IMR-90 (cell line): ENCODE measurements around the gene SYT8. TPM values are rescaled to one million over a fixed set of nuclear protein-coding genes. Genes with fewer than 3 reads are reported as not detected.

Experiments
- ATAC-seq: fragments of 200-7000 bp; cut with Tn5 transposase; 2 replicates; pipeline ENCODE4 v1.9.1; 2020; ENCODE audit warnings: low read depth, mild to moderate bottlenecking, moderate library complexity
- BruUV-seq: library from RNA; stranded (reverse); fragments of 400-500 nt; replicated peaks from 2 replicates; lab custom pipeline; 2021; lab: Mats Ljungman, UMichigan
- CTCF ChIA-PET: fragments of 300-600 bp; formaldehyde crosslinking; extraction: SDS; loops from one replicate; lab custom pipeline; 2021; ENCODE audit warnings: antibody characterized with exemption; lab: Yijun Ruan, JAX
- POLR2A ChIA-PET: fragments of 300-600 bp; sonication (Branson Sonifier 250); formaldehyde crosslinking; loops from one replicate; lab custom pipeline; 2022; ENCODE audit warnings: antibody characterized with exemption; ENCODE audit not compliant: unreplicated experiment; lab: Charles Lee
- DNase-seq: peaks from one replicate; pipeline ENCODE4 v3.0.0; 2013
- H2AFZ ChIP-seq: replicated peaks from 2 replicates; pipeline ENCODE3; 2013; ENCODE audit warnings: low read length, mild to moderate bottlenecking; ENCODE audit not compliant: poor library complexity
- H2AK5ac ChIP-seq: 2 replicates; pipeline ENCODE4 v1.6.1; 2013; ENCODE audit warnings: low read depth, low read length, inconsistent platforms
- H2AK9ac ChIP-seq: replicated peaks from 2 replicates; pipeline ENCODE3; 2013; ENCODE audit warnings: mild to moderate bottlenecking, low read depth, low read length, moderate library complexity; ENCODE audit not compliant: poor library complexity
- H2BK120ac ChIP-seq: 2 replicates; pipeline ENCODE4 v1.6.1; 2013; ENCODE audit warnings: low read depth, low read length, inconsistent platforms
- H2BK15ac ChIP-seq: 3 replicates; pipeline ENCODE4 v1.6.1; 2013; ENCODE audit warnings: low read depth, low read length, inconsistent platforms
- H2BK20ac ChIP-seq: 2 replicates; pipeline ENCODE4 v1.6.1; 2013; ENCODE audit warnings: low read depth, mild to moderate bottlenecking, inconsistent platforms, low read length, moderate library complexity
- H2BK5ac ChIP-seq: 2 replicates; pipeline ENCODE4 v1.6.1; 2013; ENCODE audit warnings: mild to moderate bottlenecking, low read depth, low read length, inconsistent platforms; ENCODE audit not compliant: poor library complexity, severe bottlenecking
- H3K14ac ChIP-seq: replicated peaks from 2 replicates; pipeline ENCODE4 v1.6.1; 2013; ENCODE audit warnings: low read depth, low read length, inconsistent platforms
- H3K18ac ChIP-seq: 2 replicates; pipeline ENCODE4 v1.6.1; 2013; ENCODE audit warnings: low read depth, low read length, control low read depth
- H3K23ac ChIP-seq: 2 replicates; pipeline ENCODE4 v1.6.1; 2013; ENCODE audit warnings: low read depth, low read length, inconsistent platforms
- H3K27ac ChIP-seq: 2 replicates; pipeline ENCODE4 v1.5.1; 2013; ENCODE audit warnings: mild to moderate bottlenecking, control low read depth, low read length; ENCODE audit not compliant: insufficient read depth
- H3K27me3 ChIP-seq: 2 replicates; pipeline ENCODE4 v1.6.1; 2013; ENCODE audit warnings: low read length; ENCODE audit not compliant: control insufficient read depth, insufficient read depth
- H3K36me3 ChIP-seq: 2 replicates; pipeline ENCODE4 v1.6.1; 2013; ENCODE audit warnings: low read length, mixed read lengths; ENCODE audit not compliant: control insufficient read depth, insufficient read depth
- H3K4ac ChIP-seq: 2 replicates; pipeline ENCODE4 v1.6.1; 2013; ENCODE audit warnings: low read depth, low read length, inconsistent platforms
- H3K4me1 ChIP-seq: 2 replicates; pipeline ENCODE4 v1.6.1; 2013; ENCODE audit warnings: low read length, mixed read lengths; ENCODE audit not compliant: control insufficient read depth, insufficient read depth
- H3K4me2 ChIP-seq: 2 replicates; pipeline ENCODE4 v1.6.1; 2013; ENCODE audit warnings: low read depth, mild to moderate bottlenecking, control low read depth, low read length, moderate library complexity
- H3K4me3 ChIP-seq: 2 replicates; pipeline ENCODE4 v1.5.1; 2013; ENCODE audit warnings: low read depth, mild to moderate bottlenecking, control low read depth, low read length, moderate library complexity; ENCODE audit not compliant: insufficient read depth
- H3K56ac ChIP-seq: 2 replicates; pipeline ENCODE4 v1.6.1; 2013; ENCODE audit warnings: low read length, inconsistent platforms; ENCODE audit not compliant: insufficient read depth; ENCODE audit errors: extremely low read depth
- H3K79me1 ChIP-seq, 2 experiments: 2 replicates each; pipeline ENCODE4 v1.6.1; 2013; ENCODE audit warnings: low read length in 2 of 2, inconsistent platforms in 1 of 2, low read depth in 1 of 2
- H3K9ac ChIP-seq: 2 replicates; pipeline ENCODE4 v1.6.1; 2013; ENCODE audit warnings: low read depth, low read length, control low read depth
- H3K9me1 ChIP-seq: 2 replicates; pipeline ENCODE4 v1.6.1; 2013; ENCODE audit warnings: low read length, inconsistent platforms; ENCODE audit not compliant: insufficient read depth
- H3K9me3 ChIP-seq: 2 replicates; pipeline ENCODE4 v1.6.1; 2013; ENCODE audit warnings: low read length; ENCODE audit not compliant: control insufficient read depth, insufficient read depth
- H4K20me1 ChIP-seq: 2 replicates; pipeline ENCODE4 v1.6.1; 2013; ENCODE audit warnings: low read length, inconsistent platforms; ENCODE audit not compliant: insufficient read depth
- H4K5ac ChIP-seq: 2 replicates; pipeline ENCODE4 v1.6.1; 2013; ENCODE audit warnings: mild to moderate bottlenecking, low read depth, low read length, control low read depth
- H4K8ac ChIP-seq, 2 experiments: 2 replicates each; pipeline ENCODE4 v1.6.1; 2013; ENCODE audit warnings: low read depth in 2 of 2, low read length in 2 of 2, control low read depth in 1 of 2, inconsistent platforms in 1 of 2
- H4K91ac ChIP-seq: 2 replicates; pipeline ENCODE4 v1.6.1; 2013; ENCODE audit warnings: low read depth, low read length, inconsistent platforms; ENCODE audit not compliant: insufficient read depth
- MAFK ChIP-seq: IDR thresholded peaks from 2 replicates; pipeline ENCODE4 v1.6.1; 2012; ENCODE audit warnings: low read depth, low read length, improper control_type of control experiment
- MXI1 ChIP-seq: IDR thresholded peaks from 2 replicates; pipeline ENCODE4 v1.6.1; 2012; ENCODE audit warnings: low read depth, mild to moderate bottlenecking, low read length, moderate library complexity, borderline replicate concordance
- RAD21 ChIP-seq: IDR thresholded peaks from 2 replicates; pipeline ENCODE4 v1.6.1; 2012; ENCODE audit warnings: low read length, improper control_type of control experiment
- WGBS, 2 experiments: methylation state at CpG; one replicate each; pipeline versions ENCODE4 v1.1.5 to v1.1.7; 2013; ENCODE audit warnings: missing lambda C conversion rate in 2 of 2; ENCODE audit not compliant: insufficient read length in 1 of 2; ENCODE audit errors: extremely low coverage in 2 of 2; 5-methylcytosine and 5-hydroxymethylcytosine counted together
- dilution Hi-C: fragments of 300-500 bp; cut with HindIII; formaldehyde crosslinking; loops from one replicate; pipeline ENCODE4 v1.14.3; 2018; ENCODE audit warnings: low sequenced_read_pairs; ENCODE audit not compliant: unreplicated experiment
- in situ Hi-C: fragments of 300-500 bp; cut with MboI; formaldehyde crosslinking; loops from 3 replicates; pipeline ENCODE4 v1.14.3; 2019; ENCODE audit warnings: low sequenced_read_pairs, inconsistent platforms, mixed read lengths
- intact Hi-C: fragments of 100-400 bp; cut with micrococcal nuclease; formaldehyde crosslinking; loops from 2 replicates; pipeline ENCODE4 v1.10.0; 2022
- polyA plus RNA-seq, 3 experiments: library from polyadenylated mRNA; depleted of rRNA; stranded (reverse); fragments of >200 nt; gene quantifications; 2 replicates each; pipeline ENCODE4 v1.2.3, GENCODE V29; 2012; ENCODE audit warnings: low replicate concordance in 1 of 3
- total RNA-seq: library from RNA; depleted of rRNA; stranded (reverse); fragments of >200 nt; gene quantifications from 2 replicates; pipeline ENCODE4 v1.2.3, GENCODE V29; 2012

SYT8 gene
- total and polyA plus RNA-seq, 2 of the 4 experiments (the other 2 are of a cell fraction), result not detected

DNA sequence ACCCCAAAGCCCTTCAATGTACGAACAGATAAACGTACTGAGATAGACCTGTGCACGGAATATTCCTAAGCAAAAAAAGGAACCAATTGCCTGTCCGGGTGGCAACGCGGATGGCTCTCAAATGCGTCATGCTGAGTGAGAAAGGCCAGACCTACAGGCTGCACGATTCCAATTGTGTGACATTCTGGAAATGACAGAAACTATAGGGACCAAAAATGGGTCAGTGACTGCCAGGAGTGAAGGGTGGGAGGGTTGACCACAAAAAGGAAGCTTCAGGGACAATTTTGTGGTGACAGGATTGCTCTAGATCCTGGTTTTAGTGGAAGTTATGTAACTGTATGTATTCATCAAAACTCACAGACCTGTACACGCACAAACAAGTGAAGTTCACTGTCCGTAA lies 24.0 kb upstream of the SYT8 start:
- 55% methylated on average over 2 of the region's 10 CpGs; no CpG with 5 or more reads in 1 of the 2 experiments for WGBS, 2 experiments
- no peak overlapping the region for H2AFZ ChIP-seq
- no peak overlapping the region for H2BK5ac ChIP-seq
- no peaks in the 10 kb centered on the region for H4K20me1 ChIP-seq
- no peak overlapping the region for H3K4ac ChIP-seq
- H4K8ac ChIP-seq, result no peak overlapping the region
- dilution Hi-C loops (no loop called here), intact Hi-C loops (no loop called here), in situ Hi-C loops (no loop called here)
- H2BK20ac ChIP-seq, result no peak overlapping the region
- H3K79me1 ChIP-seq, result no peaks in the 10 kb centered on the region
- CTCF ChIA-PET, result no interaction called here
- H4K5ac ChIP-seq, result no peak overlapping the region
- DNase-seq (no peak), ATAC-seq (no peak)
- H3K18ac ChIP-seq, result no peak overlapping the region
- no peak overlapping the region for H3K4me2 ChIP-seq
- POLR2A ChIA-PET, result no interaction called here
- no peak overlapping the region for H3K14ac ChIP-seq
- H3K9me3 ChIP-seq, result peaks cover 9% of the 10 kb centered on the region
- no peaks in the 10 kb centered on the region for H3K9me1 ChIP-seq
- H2BK15ac ChIP-seq, result no peak overlapping the region
- no peak overlapping the region for H3K27ac ChIP-seq
- no peaks in the 10 kb centered on the region for H3K36me3 ChIP-seq
- no peak overlapping the region for H2AK5ac ChIP-seq
- H2BK120ac ChIP-seq, result no peak overlapping the region
- peaks cover 47% of the 10 kb centered on the region for H3K27me3 ChIP-seq
- H3K56ac ChIP-seq, result no peak overlapping the region
- H4K91ac ChIP-seq, result no peak overlapping the region
- no peak overlapping the region for H3K23ac ChIP-seq
- BruUV-seq, result no TSS peak
- TF ChIP-seq MXI1 (no peak), MAFK (no peak), RAD21 (no peak)
- H2AK9ac ChIP-seq, result no peak overlapping the region
- H3K9ac ChIP-seq, result no peak overlapping the region
- H3K4me1 ChIP-seq, result no peaks in the 10 kb centered on the region
- H3K4me3 ChIP-seq, result no peak overlapping the region
